Natural killer cell (primary cell): ENCODE measurements around the gene MXD3. TPM values are rescaled to one million over a fixed set of nuclear protein-coding genes. Genes with fewer than 3 reads are reported as not detected.
A peak's percentile ranks its signal among the peaks of the same experiment; 100 is the strongest.

Experiments
- ATAC-seq, 3 donors: fragments of 150-1000 bp in 2 of 3; fragments of 200-7000 bp in 1 of 3; cut with Tn5 transposase; 1 replicate in 1 of 3; 2 replicates in 2 of 3; pipeline ENCODE4 v1.10.0; 2021; ENCODE audit warnings: mild to moderate bottlenecking in 2 of 3, moderate library complexity in 2 of 3
- DNase-seq, 2 donors: peaks; one replicate each; pipeline versions ENCODE4 v3.0.0 to v3.0.0-alpha.2; 2013 to 2021; ENCODE audit warnings: mixed read lengths in 1 of 2
- H3K27ac ChIP-seq: one replicate; pipeline ENCODE4 v1.5.1; 2013; ENCODE audit warnings: mild to moderate bottlenecking, low read length
- H3K27me3 ChIP-seq: one replicate; pipeline ENCODE4 v1.6.1; 2013; ENCODE audit warnings: low read length; ENCODE audit not compliant: control insufficient read depth, insufficient read depth
- H3K36me3 ChIP-seq: one replicate; pipeline ENCODE4 v1.6.1; 2013; ENCODE audit warnings: low read length; ENCODE audit not compliant: control insufficient read depth, insufficient read depth
- H3K4me1 ChIP-seq: one replicate; pipeline ENCODE4 v1.6.1; 2013; ENCODE audit warnings: low read length; ENCODE audit not compliant: control insufficient read depth, insufficient read depth
- H3K4me3 ChIP-seq: one replicate; pipeline ENCODE4 v1.5.1; 2013; ENCODE audit warnings: low read length
- H3K9me3 ChIP-seq: one replicate; pipeline ENCODE4 v1.6.1; 2013; ENCODE audit warnings: low read length; ENCODE audit not compliant: control insufficient read depth, insufficient read depth
- H3K27ac Mint-ChIP-seq, 2 donors: one replicate each; pipeline ENCODE4 v1.8.0; 2022; ENCODE audit warnings: mild to moderate bottlenecking in 2 of 2, mixed read lengths in 2 of 2, moderate library complexity in 1 of 2
- H3K27me3 Mint-ChIP-seq, 2 donors: one replicate each; pipeline ENCODE4 v1.8.0; 2022; ENCODE audit warnings: low read depth in 2 of 2, mixed read lengths in 2 of 2
- H3K36me3 Mint-ChIP-seq: one replicate; pipeline ENCODE4 v1.8.0; 2022; ENCODE audit warnings: mixed read lengths
- H3K4me1 Mint-ChIP-seq, 2 donors: one replicate each; pipeline ENCODE4 v1.8.0; 2022; ENCODE audit warnings: mixed read lengths in 2 of 2
- H3K4me3 Mint-ChIP-seq: one replicate; pipeline ENCODE4 v1.8.0; 2022; ENCODE audit warnings: mild to moderate bottlenecking, moderate library complexity, mixed read lengths
- H3K9me3 Mint-ChIP-seq, 2 donors: one replicate each; pipeline ENCODE4 v1.8.0; 2022; ENCODE audit warnings: mixed read lengths in 2 of 2
- CTCF ChIP-seq: fragments of 200-600 bp; IDR thresholded peaks from one replicate; pipeline ENCODE4 v1.8.0; 2022; ENCODE audit warnings: antibody characterized with exemption
- WGBS: methylation state at CpG from one replicate; pipeline ENCODE4 v1.1.7; 2013; ENCODE audit warnings: missing lambda C conversion rate; ENCODE audit not compliant: insufficient coverage; 5-methylcytosine and 5-hydroxymethylcytosine counted together
- intact Hi-C: fragments of 100-400 bp; cut with micrococcal nuclease; formaldehyde crosslinking; loops from one replicate; pipeline ENCODE4 v1.14.2; 2022
- total RNA-seq, 4 donors: library from RNA; stranded (reverse); fragments of 120-200 nt in 1 of 4; gene quantifications; one replicate each; pipeline versions ENCODE4 v1.2.3 to v1.2.4, GENCODE V29; 2013 to 2022

The MXD3 gene
- total RNA-seq, 3 donors from 2014 or later (not counting 1 experiment from before 2014, with no cell fraction given), result 10.9 to 15.0 (median 15.0) TPM

- no peaks in the 10 kb centered on the region for H3K36me3 ChIP-seq
- Mint-ChIP-seq H3K4me3 (peak overlapping the region; percentile 86), H3K4me1 (peaks cover 29 to 39% of the 10 kb centered on the region in 2 donors), H3K36me3 (no peaks in the 10 kb centered on the region), H3K9me3 (no peaks in the 10 kb centered on the region), H3K27me3 (no peaks in the 10 kb centered on the region), H3K27ac (peak overlapping the region; percentile 18 to 67)
- peaks cover 53% of the 10 kb centered on the region for H3K4me1 ChIP-seq
- H3K9me3 ChIP-seq, result no peaks in the 10 kb centered on the region
- no peak overlapping the region for H3K27ac ChIP-seq
- peak; percentile 12 to 24 (median 22) for ATAC-seq
- 3% methylated on average over 19 of the region's 19 CpGs for WGBS
- intact Hi-C loops, result loop anchor here (5.0 kb wide), 1 partner anchor 45 kb away; the partner anchor contains the start of gene RGS14
- peak in 1 of 2 donors; percentile 54 for DNase-seq
- H3K4me3 ChIP-seq, result peak overlapping the region; percentile 23
- no peaks in the 10 kb centered on the region for H3K27me3 ChIP-seq
- TF ChIP-seq CTCF, result no peak
These were observed 1.0 kb upstream of the MXD3 start for GRCh38 chr5:177312649-177313181.

GRCh38 chr5:177311392-177311722 lies 341 bp downstream of the MXD3 start:
- DNase-seq (no peak), ATAC-seq (no peak)
- Histone ChIP-seq H3K36me3 (peaks cover 11% of the 10 kb centered on the region), H3K4me3 (peak overlapping the region; percentile 51), H3K27ac (no peak overlapping the region), H3K4me1 (peaks cover 67% of the 10 kb centered on the region), H3K27me3 (no peaks in the 10 kb centered on the region), H3K9me3 (no peaks in the 10 kb centered on the region)
- no peaks in the 10 kb centered on the region for H3K36me3 Mint-ChIP-seq
- peaks cover 34 to 45% of the 10 kb centered on the region in 2 donors for H3K4me1 Mint-ChIP-seq
- peak overlapping the region; percentile 86 for H3K4me3 Mint-ChIP-seq
- under 1% methylated on average over 23 of the region's 23 CpGs for WGBS
- no peak for TF ChIP-seq CTCF
- H3K9me3 Mint-ChIP-seq, result no peaks in the 10 kb centered on the region
- intact Hi-C loops, result loop anchor here (5.0 kb wide), 1 partner anchor 46 kb away; the partner anchor contains the start of gene RGS14
- no peaks in the 10 kb centered on the region for H3K27me3 Mint-ChIP-seq
- H3K27ac Mint-ChIP-seq, result peak overlapping the region in 1 of 2 donors; percentile 87

GRCh38 chr5:177310757-177311391 lies 824 bp downstream of the MXD3 start:
- TF ChIP-seq CTCF, result no peak
- Mint-ChIP-seq H3K27me3 (no peaks in the 10 kb centered on the region), H3K9me3 (no peaks in the 10 kb centered on the region), H3K4me3 (peak overlapping the region; percentile 91), H3K36me3 (no peaks in the 10 kb centered on the region), H3K4me1 (peaks cover 36 to 48% of the 10 kb centered on the region in 2 donors), H3K27ac (peak overlapping the region; percentile 68 to 87)
- Histone ChIP-seq H3K4me1 (peaks cover 72% of the 10 kb centered on the region), H3K9me3 (no peaks in the 10 kb centered on the region), H3K4me3 (peak overlapping the region; percentile 51), H3K27ac (no peak overlapping the region), H3K36me3 (peaks cover 15% of the 10 kb centered on the region), H3K27me3 (no peaks in the 10 kb centered on the region)
- DNase-seq (peak in 1 of 2 donors; percentile 46), ATAC-seq (no peak)
- 9% methylated on average over 16 of the region's 20 CpGs for WGBS
- intact Hi-C loops, result loop anchor here (5.0 kb wide), 1 partner anchor 46 kb away; the partner anchor contains the start of gene RGS14
